GM12878 (cell line): ENCODE results near the gene KBTBD4.

Experiments used
- BACH1 ChIP-seq: fragments of 450-650 bp; IDR thresholded peaks from 2 replicates; pipeline ENCODE4 v1.6.1; 2017; ENCODE audit warnings: mild to moderate bottlenecking, borderline replicate concordance
- CTCF ChIP-seq, 3 experiments: IDR thresholded peaks in 2 of 3; conservative IDR thresholded peaks in 1 of 3; 2 replicates each; pipeline ENCODE4 v1.5.1; 2011; ENCODE audit warnings: low read depth in 3 of 3, low read length in 3 of 3, mild to moderate bottlenecking in 3 of 3, control low read depth in 2 of 3, moderate library complexity in 2 of 3, inconsistent platforms in 1 of 3, mixed read lengths in 1 of 3; ENCODE audit not compliant: control insufficient read depth in 2 of 3, insufficient read depth in 1 of 3; ENCODE audit errors: extremely low read depth in 1 of 3
- RELA ChIP-seq: fragments of 450-650 bp; IDR thresholded peaks from 2 replicates; pipeline ENCODE4 v1.8.0; 2014; ENCODE audit warnings: borderline replicate concordance; ENCODE audit not compliant: partially characterized antibody
- SMC3 ChIP-seq: IDR thresholded peaks from 2 replicates; pipeline ENCODE4 v1.6.1; 2011; ENCODE audit warnings: low read length, improper control_type of control experiment, borderline replicate concordance
- TAF1 ChIP-seq: IDR thresholded peaks from 2 replicates; pipeline ENCODE4 v1.6.1; 2011; ENCODE audit warnings: mild to moderate bottlenecking, low read depth, low read length, borderline replicate concordance
- TCF12 ChIP-seq: IDR thresholded peaks from 2 replicates; pipeline ENCODE4 v1.6.1; 2011; ENCODE audit warnings: low read depth, mild to moderate bottlenecking, low read length

- TF ChIP-seq CTCF (IDR thresholded peaks at IDR 0.05 in 2 of 3, conservative IDR thresholded peaks at IDR 0.05 in 1 of 3; ENCODE audit: control insufficient read depth in 2 of 3, extremely low read depth in 1 of 3, insufficient read depth in 1 of 3, low read depth in 3 of 3, low read length in 3 of 3) = no peak
- TF ChIP-seq RELA = no peak
- no peak for TF ChIP-seq TCF12
- no peak for TF ChIP-seq SMC3
- TF ChIP-seq TAF1 = no peak
- no peak for TF ChIP-seq BACH1
Measured at GRCh38 chr11:47583844-47584243, 5.1 kb upstream of the KBTBD4 start.
